Prostate gland (tissue), 2 donors: Measurements from ENCODE around the gene ERC2. TPM values are rescaled to one million over a fixed set of nuclear protein-coding genes. Genes with fewer than 3 reads are reported as not detected.

Source experiments
- DNase-seq: peaks from one replicate; pipeline ENCODE4 v3.0.0-alpha.2; 2019; ENCODE audit warnings: low spot score
- H3K27ac ChIP-seq, 2 donors: fragments of 200-600 bp; sonication (generic); 2 replicates each; pipeline ENCODE4 v1.5.1; 2017 to 2019
- H3K27me3 ChIP-seq: fragments of 200-600 bp; sonication (generic); replicated peaks from 2 replicates; pipeline ENCODE4 v1.5.1; 2019; ENCODE audit not compliant: insufficient read depth
- H3K36me3 ChIP-seq, 2 donors: fragments of 200-600 bp; sonication (generic); 1 replicate in 1 of 2; 2 replicates in 1 of 2; pipeline versions ENCODE4 v1.5.1 to v1.8.1; 2017 to 2019
- H3K4me1 ChIP-seq: fragments of 200-600 bp; sonication (generic); replicated peaks from 2 replicates; pipeline ENCODE4 v1.5.1; 2019
- H3K4me3 ChIP-seq, 2 donors: fragments of 200-600 bp; sonication (generic); 2 replicates each; pipeline ENCODE4 v1.5.1; 2017 to 2019
- H3K9me3 ChIP-seq: fragments of 200-600 bp; sonication (generic); 2 replicates; pipeline ENCODE4 v1.5.1; 2017
- POLR2A ChIP-seq: fragments of 450-650 bp; IDR thresholded peaks from one replicate; pipeline ENCODE4 v1.6.1; 2016; ENCODE audit warnings: antibody characterized with exemption, mild to moderate bottlenecking
- POLR2AphosphoS5 ChIP-seq: sonication (generic); formaldehyde crosslinking; IDR thresholded peaks from one replicate; pipeline ENCODE4 v1.6.1; 2017; ENCODE audit warnings: antibody characterized with exemption
- WGBS: methylation state at CpG from one replicate; pipeline ENCODE4 v1.1.5; 2018; 5-methylcytosine and 5-hydroxymethylcytosine counted together
- intact Hi-C: fragments of 100-400 bp; cut with DNase I; formaldehyde crosslinking; loops from one replicate; pipeline ENCODE4 v1.14.2; 2022
- total RNA-seq, 2 donors: library from RNA; depleted of rRNA; stranded (reverse); fragments of >200 nt; gene quantifications; one replicate each; pipeline ENCODE4 v1.1.0, GENCODE V29; 2016
- TF ChIP-seq, protein P1 (sequence below), 4 experiments: fragments of 200-600 bp in 2 of 4; fragments of 450-650 bp in 2 of 4; sonication (generic) in 2 of 4; IDR thresholded peaks; 1 replicate in 3 of 4; 2 replicates in 1 of 4; pipeline ENCODE4 v1.5.1; 2016 to 2019; ENCODE audit warnings: antibody characterized with exemption in 4 of 4, mild to moderate bottlenecking in 2 of 4, moderate library complexity in 2 of 4

Gene ERC2
- total RNA-seq, 2 donors from 2014 or later: 1.0 to 2.7 TPM

- no peak overlapping the region for H3K27ac ChIP-seq
- no peak for TF ChIP-seq POLR2A
- TF ChIP-seq, protein P1, sequence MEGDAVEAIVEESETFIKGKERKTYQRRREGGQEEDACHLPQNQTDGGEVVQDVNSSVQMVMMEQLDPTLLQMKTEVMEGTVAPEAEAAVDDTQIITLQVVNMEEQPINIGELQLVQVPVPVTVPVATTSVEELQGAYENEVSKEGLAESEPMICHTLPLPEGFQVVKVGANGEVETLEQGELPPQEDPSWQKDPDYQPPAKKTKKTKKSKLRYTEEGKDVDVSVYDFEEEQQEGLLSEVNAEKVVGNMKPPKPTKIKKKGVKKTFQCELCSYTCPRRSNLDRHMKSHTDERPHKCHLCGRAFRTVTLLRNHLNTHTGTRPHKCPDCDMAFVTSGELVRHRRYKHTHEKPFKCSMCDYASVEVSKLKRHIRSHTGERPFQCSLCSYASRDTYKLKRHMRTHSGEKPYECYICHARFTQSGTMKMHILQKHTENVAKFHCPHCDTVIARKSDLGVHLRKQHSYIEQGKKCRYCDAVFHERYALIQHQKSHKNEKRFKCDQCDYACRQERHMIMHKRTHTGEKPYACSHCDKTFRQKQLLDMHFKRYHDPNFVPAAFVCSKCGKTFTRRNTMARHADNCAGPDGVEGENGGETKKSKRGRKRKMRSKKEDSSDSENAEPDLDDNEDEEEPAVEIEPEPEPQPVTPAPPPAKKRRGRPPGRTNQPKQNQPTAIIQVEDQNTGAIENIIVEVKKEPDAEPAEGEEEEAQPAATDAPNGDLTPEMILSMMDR (IDR thresholded peaks at IDR 0.05): no peak
- TF ChIP-seq POLR2AphosphoS5: no peak
- WGBS: 45% methylated on average over 4 of the region's 4 CpGs
- intact Hi-C loops: no loop called here
- no peaks in the 10 kb centered on the region for H3K27me3 ChIP-seq
- no peaks in the 10 kb centered on the region for H3K9me3 ChIP-seq
- H3K4me3 ChIP-seq: no peak overlapping the region
- DNase-seq: no peak
- H3K36me3 ChIP-seq: no peaks in the 10 kb centered on the region
- H3K4me1 ChIP-seq: no peaks in the 10 kb centered on the region
These were observed 557.0 kb downstream of the ERC2 start for GRCh38 chr3:55911266-55911665.

DNA sequence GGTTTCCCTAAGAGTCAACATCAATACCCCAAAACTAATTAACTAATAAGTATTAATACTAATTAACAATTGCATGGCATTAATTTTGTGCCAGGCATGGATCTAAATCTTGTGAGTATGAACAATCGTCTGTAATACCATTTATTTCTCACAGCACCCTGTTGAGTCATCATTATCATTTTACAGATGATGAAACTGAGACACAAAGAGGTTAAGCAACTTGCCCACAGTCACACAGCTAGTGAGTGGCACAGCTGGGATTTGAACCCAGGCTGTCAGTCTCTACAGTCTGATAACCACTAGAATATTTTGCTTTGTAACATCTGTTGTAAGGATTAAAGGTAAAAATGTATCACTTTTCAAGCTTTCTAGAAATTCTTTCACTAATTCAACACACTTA lies 557.7 kb downstream of the ERC2 start:
- WGBS: 87% methylated on average over 1 of the region's 1 CpG
- no peaks in the 10 kb centered on the region for H3K36me3 ChIP-seq
- intact Hi-C loops: no loop called here
- H3K9me3 ChIP-seq: no peaks in the 10 kb centered on the region
- no peak overlapping the region for H3K4me3 ChIP-seq
- no peak for TF ChIP-seq POLR2AphosphoS5
- TF ChIP-seq, protein P1 (IDR thresholded peaks at IDR 0.05): no peak
- no peak for TF ChIP-seq POLR2A
- H3K27me3 ChIP-seq: no peaks in the 10 kb centered on the region
- no peak for DNase-seq
- no peaks in the 10 kb centered on the region for H3K4me1 ChIP-seq
- no peak overlapping the region for H3K27ac ChIP-seq

DNA sequence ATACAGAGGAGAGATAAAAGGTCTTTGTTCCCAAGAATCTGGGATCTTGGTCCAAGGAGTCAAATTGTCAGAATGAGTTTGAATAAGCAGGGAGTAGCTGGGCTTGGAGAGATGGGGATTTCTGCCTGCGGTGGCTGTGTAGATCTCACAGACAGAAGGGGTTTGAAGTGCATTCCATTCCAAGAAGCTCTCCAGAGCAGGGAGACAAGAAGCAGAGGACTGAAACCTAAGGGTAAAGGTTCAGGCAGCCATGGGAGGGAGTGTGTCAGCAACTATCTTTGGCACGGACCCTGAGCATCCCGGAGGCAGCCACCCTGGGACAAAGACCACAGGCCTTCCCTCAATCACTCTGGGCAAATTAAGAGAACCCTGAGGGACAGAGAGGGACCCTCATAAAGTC lies 558.9 kb downstream of the ERC2 start:
- DNase-seq: no peak
- WGBS: 90% methylated on average over 3 of the region's 3 CpGs
- intact Hi-C loops: no loop called here

GRCh38 chr3:55907616-55908015 lies 560.7 kb downstream of the ERC2 start:
- no peaks in the 10 kb centered on the region for H3K27me3 ChIP-seq
- intact Hi-C loops: no loop called here
- TF ChIP-seq POLR2AphosphoS5 (no peak), POLR2A (no peak)
- TF ChIP-seq, protein P1 (IDR thresholded peaks at IDR 0.05): no peak
- H3K9me3 ChIP-seq: no peaks in the 10 kb centered on the region
- H3K36me3 ChIP-seq: no peaks in the 10 kb centered on the region
- 89% methylated on average over 3 of the region's 3 CpGs for WGBS
- no peak for DNase-seq
- no peaks in the 10 kb centered on the region for H3K4me1 ChIP-seq
- no peak overlapping the region for H3K4me3 ChIP-seq
- no peak overlapping the region for H3K27ac ChIP-seq

More for the DNA sequence above, 558.9 kb downstream of the ERC2 start:
- H3K4me1 ChIP-seq: no peaks in the 10 kb centered on the region
- no peak overlapping the region for H3K27ac ChIP-seq
- no peak overlapping the region for H3K4me3 ChIP-seq
- TF ChIP-seq POLR2A: no peak
- TF ChIP-seq POLR2AphosphoS5: no peak
- TF ChIP-seq, protein P1 (IDR thresholded peaks at IDR 0.05): no peak
- H3K27me3 ChIP-seq: no peaks in the 10 kb centered on the region
- no peaks in the 10 kb centered on the region for H3K36me3 ChIP-seq
- H3K9me3 ChIP-seq: no peaks in the 10 kb centered on the region

DNA sequence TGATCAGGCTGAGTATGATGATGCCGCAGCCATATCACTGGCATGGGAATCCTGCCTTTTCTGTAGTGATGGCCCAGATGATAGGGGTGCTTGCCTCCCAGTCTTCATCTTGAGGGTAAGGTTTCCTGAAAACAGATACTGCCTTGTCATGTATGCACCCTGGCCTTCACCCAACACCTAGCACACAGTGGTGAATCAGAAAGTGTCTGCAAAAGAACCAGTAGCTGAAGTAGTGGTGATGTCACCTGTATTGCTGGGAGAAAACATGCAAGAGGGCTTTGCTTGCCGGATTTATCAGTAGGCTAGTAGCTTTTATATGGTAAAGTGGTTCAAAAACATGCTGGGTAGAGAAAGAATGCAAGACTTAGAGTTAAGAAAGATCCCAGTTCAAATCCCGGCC lies 561.4 kb downstream of the ERC2 start:
- WGBS: 88% methylated on average over 3 of the region's 3 CpGs
- Histone ChIP-seq H3K27me3 (no peaks in the 10 kb centered on the region), H3K4me3 (no peak overlapping the region), H3K36me3 (no peaks in the 10 kb centered on the region), H3K27ac (no peak overlapping the region), H3K4me1 (no peaks in the 10 kb centered on the region), H3K9me3 (no peaks in the 10 kb centered on the region)
- no peak for DNase-seq
- TF ChIP-seq POLR2A (no peak), POLR2AphosphoS5 (no peak)
- TF ChIP-seq, protein P1 (IDR thresholded peaks at IDR 0.05): no peak
- intact Hi-C loops: no loop called here
